HCT116 (cell line): ENCODE results near the gene ELFN1.

Experiments used
- CBX3 ChIP-seq: IDR thresholded peaks from 2 replicates; pipeline ENCODE4 v1.6.1; 2012; ENCODE audit warnings: low read depth
- CTCF ChIP-seq, 3 experiments: fragments of 200-600 bp in 1 of 3; sonication (generic) in 1 of 3; IDR thresholded peaks in 2 of 3; conservative IDR thresholded peaks in 1 of 3; 2 replicates each; pipeline ENCODE4 v1.5.1; 2012 to 2017; ENCODE audit warnings: low read depth in 2 of 3, low read length in 2 of 3, antibody characterized with exemption in 1 of 3, borderline replicate concordance in 1 of 3, control low read depth in 1 of 3, mild to moderate bottlenecking in 1 of 3, mixed read lengths in 1 of 3, mixed run types in 1 of 3, moderate library complexity in 1 of 3; ENCODE audit not compliant: insufficient read depth in 1 of 3
- REST ChIP-seq: IDR thresholded peaks from 2 replicates; pipeline ENCODE4 v1.6.1; 2012; ENCODE audit warnings: low read depth
- SP1 ChIP-seq: IDR thresholded peaks from 2 replicates; pipeline ENCODE4 v1.6.1; 2012; ENCODE audit warnings: low read depth
- TCF7L2 ChIP-seq: IDR thresholded peaks from 2 replicates; pipeline ENCODE4 v1.7.0; 2011; ENCODE audit warnings: borderline replicate concordance, inconsistent platforms; ENCODE audit not compliant: insufficient read depth, insufficient read length; ENCODE audit errors: extremely low read depth
- ZFX ChIP-seq: fragments of 450-650 bp; IDR thresholded peaks from 2 replicates; pipeline ENCODE4 v1.6.1; 2017

- no peak for TF ChIP-seq CBX3
- no peak for TF ChIP-seq SP1
- TF ChIP-seq CTCF (IDR thresholded peaks at IDR 0.05 in 2 of 3, conservative IDR thresholded peaks at IDR 0.05 in 1 of 3; ENCODE audit: borderline replicate concordance in 1 of 3, insufficient read depth in 1 of 3, low read depth in 2 of 3, low read length in 2 of 3), result no peak
- TF ChIP-seq REST, result no peak
- TF ChIP-seq ZFX, result no peak
- TF ChIP-seq TCF7L2, result no peak
Measured at GRCh38 chr7:1641173-1641572, 28.9 kb upstream of the ELFN1 start.
